Fibroblast of skin of left quadriceps (primary cell): Measurements from ENCODE around the gene CELF2.
"Not testable (repeated sequence)": the region's sequence is repeated elsewhere in the genome, so short reads cannot be mapped to it uniquely, and the experiment has no call there.

Experiments used
- DNase-seq, 2 experiments: peaks; one replicate each; pipeline ENCODE4 v3.0.0-alpha.2; 2013; ENCODE audit warnings: low read depth in 2 of 2

CELF2 gene

DNA sequence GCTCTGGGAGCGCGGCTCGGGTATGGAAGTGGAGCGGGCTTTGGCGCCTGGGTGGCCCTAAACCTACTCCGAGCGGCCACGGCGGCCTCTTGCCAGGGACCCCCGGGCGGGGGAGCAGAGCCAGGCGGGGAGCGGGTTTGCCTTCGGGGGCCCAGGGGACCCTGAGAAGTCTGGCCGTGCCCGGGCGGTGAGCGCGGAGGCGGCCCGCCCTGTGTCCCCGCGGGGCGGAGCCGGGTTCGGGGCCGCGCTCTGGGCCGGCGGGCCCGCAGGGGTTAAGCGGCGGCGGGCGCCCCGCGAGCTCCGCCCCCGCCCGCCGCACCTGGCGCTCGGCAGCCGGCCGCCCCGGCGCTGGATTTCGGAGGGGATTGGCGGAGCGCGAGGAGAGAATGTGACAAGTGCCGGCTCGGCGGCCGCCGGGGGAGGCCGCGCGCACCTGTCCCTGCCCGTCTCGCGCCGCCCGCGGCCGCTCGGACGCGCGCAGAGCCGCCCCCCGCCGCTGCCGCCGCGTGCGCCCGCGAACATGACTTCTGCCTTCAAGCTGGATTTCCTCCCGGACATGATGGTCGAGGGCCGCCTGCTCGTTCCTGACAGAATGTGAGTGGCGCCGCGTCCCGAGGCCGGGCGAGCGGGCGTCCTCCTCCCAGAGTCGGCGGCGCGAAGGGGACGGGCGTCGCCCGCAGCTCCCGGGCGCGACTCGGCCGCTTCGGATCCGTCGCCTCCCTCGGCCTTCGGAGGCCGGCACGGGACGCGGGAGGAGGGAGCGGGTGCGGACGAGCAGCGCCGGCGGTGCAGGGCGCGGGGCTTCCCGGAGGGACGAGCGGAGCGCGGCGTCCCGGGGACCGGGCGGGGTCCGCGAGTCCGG, at the start of gene CELF2:
Gene CELF2, plus strand, starts transcription at position 303 of the 862 bp plus-strand sequence. Its CDS starts 218 bp downstream, at position 521.
- DNase-seq, result no peak

DNA sequence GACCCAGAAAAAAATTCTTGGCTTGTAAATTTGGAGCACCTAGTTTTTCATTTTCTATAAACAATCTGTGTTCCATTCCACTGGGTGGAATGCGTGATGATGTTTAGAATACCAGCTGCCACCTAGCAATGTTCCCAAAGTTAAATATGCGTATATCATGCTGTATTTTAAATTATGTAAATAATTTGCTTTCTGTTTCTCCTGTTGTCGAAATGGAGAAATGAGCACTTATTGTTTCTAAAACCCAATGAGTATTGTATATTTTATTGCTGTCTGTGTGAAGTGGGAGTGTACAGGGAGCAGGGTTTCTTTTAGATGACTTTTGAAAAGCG, 49.4 kb upstream of the CELF2 start:
- no peak for DNase-seq

DNA sequence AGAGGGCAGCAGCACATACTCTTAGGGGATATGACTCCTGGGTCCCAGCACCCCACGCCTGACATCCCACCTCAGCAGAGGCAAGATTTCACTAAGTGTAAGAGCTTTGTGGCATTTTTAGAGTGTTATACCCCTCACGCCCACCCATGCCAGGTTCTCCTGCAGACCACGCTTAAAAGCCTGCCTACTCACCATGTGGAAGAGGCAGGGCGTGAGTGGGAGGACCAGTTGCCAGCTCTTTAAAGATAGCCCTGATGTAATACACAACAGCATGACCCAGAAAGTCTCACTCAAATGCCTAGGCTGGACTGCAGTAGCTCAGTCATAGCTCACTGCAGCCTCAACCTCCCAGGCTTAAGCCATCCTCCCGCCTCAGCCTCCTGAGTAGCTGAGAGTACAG, 44.4 kb upstream of the CELF2 start:
- no peak for DNase-seq

DNA sequence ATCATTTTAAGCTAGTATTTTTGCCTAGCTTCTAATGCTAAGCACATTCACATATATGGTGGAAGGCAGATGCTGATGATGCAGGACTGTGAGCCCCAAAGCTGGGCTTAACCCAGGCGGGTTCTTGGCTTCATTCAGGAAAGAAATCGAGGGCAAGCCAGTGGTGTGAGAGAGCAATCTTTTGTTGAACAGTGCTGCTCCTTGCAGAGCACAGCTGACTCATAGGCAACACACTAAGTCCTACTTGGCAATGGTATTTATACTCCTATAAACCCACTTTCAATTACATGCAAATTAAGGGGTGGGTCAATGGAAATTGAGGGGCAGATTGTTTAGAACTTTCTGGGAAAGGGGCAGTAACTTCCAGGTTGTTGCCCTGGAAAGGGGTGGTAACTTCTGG, 42.0 kb upstream of the CELF2 start:
- DNase-seq, result no peak

DNA sequence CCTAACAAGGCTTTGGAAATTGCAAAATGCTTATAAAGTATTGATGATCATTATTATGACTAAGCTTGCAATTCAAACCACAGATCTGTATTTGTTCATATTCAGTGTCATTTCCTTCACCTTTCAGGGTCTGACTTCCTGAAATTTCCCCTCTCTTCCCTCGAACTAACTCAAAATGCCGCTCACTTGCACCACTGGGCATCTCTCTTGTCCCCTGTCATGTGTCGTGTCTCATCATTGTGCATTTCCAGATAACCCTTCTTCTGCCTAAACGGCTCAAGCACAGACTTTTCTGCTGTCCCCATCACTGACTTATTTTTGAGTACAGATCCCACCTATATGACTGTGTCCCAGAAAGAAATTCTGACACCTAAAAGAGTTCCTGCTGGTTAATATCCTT, 41.0 kb upstream of the CELF2 start:
- DNase-seq, result no peak

DNA sequence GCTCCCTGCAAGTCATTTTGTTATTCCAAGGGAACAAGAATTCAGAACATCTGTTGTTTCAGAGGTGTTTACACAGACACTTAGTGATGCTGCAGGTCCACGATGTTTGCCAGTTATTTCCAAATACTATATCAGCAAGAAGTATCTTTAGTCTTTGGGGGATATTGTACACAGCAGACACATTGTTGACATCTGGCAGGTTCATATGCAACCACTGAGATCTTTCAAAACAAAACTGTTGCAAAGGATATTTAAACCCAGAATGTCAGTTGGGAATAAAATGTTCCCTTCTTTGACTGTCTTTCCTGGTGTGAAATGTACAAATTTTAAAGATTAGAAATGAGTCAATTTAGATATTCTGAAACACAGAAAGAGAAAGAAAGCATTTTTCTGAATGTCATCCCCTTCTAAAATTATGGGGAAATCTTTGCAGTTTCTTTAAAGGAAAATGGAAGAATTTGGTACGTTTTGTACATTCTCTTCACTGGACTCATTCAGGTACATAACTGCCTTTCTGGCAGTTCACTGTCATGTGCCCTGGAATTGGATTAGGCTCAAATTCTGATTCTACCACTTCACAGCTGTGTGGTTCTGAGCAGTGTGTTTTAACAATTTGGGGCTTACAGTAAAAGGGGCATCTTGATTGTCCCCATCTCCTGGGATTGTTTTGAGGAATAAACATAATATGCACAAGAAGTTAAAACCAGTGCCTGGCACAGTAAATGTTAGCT, 40.3 kb upstream of the CELF2 start:
- DNase-seq, result no peak

DNA sequence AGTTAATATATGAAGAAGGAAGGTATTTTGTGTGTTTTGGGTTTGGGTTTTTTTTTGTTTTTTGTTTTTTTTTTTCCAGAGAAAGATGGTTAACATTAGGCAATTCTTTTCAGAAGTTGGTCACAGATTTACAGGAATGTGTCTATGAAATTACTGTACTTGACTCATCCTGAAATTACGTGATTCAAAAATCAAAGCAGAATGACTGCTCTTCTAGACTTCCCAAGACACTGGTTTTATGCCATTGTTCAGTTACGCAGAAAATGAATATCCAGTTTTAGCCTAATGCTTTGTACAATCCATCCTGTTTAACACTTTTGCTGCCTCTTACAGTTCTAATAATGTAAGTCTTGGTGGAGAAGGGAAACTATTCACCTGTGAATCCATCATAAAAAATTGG, 39.7 kb upstream of the CELF2 start:
- peak; percentile 38 to 40 for DNase-seq

DNA sequence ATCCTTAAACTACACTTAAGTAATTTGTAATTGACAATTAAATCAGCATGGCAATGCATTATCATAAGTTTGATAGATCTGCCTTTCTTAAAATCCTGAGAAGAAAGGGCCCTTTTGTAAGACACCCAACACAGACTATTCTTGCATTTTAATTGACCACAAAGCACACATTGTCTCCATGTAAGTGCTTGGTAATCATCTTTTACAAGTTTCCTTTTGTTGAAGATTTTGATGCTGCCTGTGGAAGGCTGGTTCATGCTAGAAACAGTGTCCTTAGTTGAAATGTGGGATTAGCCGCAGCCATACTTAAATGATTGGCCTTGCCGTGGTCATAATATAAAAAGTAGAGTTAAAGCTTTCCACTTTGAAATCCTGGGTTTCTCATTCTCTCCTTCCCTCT, 32.3 kb upstream of the CELF2 start:
- DNase-seq, result no peak

DNA sequence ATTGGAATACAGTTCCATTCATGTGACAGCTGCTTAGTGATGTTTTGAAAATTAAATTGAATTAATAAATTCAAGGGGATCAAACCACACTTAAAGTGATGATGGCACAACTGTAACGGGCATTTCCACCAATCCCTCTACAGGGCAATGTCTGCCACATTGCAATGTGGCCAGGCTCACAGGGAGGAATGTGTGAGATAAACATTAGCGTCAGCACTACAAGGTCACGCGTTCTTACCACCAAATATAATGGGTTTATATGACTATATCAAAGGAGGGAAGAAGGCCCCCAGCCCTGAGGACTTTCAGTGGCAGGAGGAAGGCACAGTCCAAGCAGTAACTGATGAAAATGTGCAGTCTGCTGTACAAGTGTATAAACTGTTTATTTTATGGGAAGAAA, 31.1 kb upstream of the CELF2 start:
- DNase-seq, result no peak

DNA sequence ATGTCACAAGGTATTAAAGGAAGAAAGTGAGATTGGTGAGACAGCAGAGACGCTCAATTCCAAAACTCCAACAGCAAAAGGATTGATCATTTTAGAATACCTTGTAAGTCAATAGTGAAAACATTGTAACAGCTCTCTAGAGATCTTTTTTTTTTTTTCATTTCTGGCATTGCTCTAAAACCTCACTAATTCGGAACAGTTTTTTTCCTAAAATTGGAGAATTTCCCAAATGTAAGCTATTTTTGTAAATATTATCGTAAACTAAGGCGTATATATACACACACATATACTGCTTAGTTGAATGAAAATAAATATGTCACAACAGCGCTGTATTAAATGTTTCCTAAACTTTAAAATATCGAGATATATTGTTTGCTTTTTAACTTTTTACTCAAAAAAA, 30.6 kb upstream of the CELF2 start:
- DNase-seq, result no peak

DNA sequence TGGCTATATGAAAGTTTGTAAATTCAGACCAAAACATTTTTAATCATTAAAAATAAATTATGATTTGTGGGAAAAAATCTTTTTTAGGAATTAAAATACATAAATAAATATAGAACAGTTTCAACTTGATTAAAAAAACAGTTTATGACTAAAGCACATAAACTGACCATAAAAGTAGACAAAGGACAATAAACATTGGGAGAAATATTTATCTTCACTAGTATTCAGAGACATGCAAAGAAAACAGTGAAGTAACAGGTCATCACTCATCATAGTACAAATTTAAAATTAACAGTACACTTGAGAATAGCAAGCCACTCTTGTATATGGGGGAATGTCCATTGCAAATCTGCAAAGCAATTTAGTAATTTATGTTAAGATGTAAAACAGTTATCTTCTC, 28.0 kb upstream of the CELF2 start:
- DNase-seq, result no peak

DNA sequence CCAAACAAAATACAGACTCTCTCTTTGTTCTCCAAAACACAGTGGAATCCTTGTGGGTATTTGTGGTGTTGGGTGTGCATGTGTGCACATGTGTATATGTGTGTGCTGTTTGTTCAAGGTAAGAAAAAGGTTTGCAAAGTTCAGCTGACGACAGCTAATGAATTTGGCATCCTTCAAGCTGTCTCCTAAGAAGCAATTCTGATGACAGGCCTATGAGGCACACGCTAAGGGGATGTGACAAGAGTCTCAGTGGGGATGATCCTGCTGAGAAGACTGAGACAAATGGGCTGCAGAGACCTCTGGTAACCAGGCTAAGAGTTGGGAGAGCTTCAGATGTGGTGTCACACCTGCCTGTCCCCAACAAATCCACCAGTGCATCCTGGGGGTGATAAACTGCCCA, 26.5 kb upstream of the CELF2 start:
- no peak for DNase-seq

DNA sequence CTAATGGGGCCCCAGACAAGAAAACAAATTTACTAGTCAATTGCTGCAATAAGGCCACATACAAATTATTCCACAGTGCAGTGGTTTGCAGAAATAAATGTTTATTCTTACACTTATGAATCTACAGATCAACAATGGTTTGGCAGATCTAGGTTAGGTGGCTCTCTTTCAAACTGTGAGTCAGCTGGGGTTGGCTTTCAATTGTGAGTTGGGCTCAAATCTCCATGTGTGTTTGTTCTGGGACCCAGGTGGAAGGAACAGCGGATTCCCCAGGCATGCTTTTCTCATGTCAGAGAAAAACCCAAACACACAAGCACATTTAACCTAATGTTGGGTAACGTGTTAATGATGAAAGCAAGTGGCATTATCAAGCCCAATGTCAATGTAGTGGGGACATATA, 25.6 kb upstream of the CELF2 start:
- no peak for DNase-seq

DNA sequence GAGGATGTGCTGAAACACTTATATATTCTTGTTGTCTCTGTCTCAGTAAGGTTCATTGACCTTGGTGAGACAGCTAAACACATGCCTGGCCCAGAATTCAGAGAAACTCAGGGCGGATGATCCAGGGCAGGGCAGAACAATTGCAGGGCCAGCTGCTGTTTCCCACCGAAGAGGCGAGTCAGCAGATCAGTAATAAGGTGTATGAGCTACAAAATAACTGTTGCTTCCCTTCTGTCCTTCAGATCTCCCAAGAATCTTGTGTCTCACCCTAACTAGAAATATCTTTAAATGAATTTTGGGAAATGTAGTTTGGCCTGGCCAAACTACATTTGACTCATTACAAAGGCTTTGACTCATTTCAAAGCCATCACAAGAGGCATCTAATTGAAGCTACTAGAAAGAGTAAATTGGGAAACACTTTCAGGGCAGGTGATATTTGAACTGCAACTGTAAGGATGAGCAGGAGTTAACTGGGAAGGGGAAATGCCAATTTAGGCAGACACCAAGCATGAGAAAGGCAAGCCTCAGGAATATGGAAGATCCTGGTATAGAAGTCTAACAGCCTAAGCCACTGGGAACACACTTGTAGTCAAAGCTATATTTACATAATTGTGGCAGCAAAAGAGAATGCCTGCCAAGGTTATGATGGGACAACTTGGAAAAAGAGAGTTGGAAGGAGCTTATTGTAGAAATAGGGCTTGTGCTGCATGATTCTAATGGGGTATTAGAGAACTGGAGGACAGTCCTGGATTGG, 24.5 kb upstream of the CELF2 start:
- no peak for DNase-seq

DNA sequence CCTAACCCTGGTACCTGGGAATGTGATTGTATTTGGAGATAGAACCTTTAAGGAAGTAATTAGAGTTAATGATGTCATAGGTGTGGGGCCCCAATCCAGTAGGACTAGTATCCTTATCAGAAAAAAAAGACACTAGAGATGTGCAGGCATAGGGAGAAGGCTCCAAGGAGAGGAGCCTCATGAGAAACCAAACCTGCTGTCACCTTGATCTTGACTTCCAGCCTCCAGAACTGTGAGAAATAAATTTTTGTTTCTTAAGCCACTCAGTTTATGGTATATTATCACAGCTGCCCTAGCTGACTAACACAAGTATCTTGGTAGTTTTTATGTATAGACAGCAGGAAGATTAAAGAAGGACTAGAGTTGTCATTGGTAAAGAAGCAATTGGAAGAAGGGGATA, 23.9 kb upstream of the CELF2 start:
- DNase-seq, result no peak

DNA sequence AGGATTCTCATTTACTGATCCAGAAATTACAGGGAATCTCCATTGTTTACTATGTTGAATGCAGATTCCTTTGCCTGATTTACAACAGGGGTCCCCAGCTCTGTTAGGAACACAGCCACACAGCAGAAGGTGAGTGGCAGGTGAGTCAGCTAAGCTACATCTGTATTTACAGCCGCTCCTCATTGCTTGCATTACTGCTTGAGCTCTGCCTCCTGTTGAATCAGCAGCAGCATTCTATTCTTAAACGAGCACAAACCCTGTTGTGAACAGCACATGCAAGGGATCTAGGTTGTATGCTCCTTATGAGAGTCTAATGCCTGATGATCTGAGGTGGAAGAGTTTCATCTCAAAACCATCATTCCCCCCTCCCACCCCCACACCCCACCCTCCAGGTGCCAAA, 23.3 kb upstream of the CELF2 start:
- no peak for DNase-seq

DNA sequence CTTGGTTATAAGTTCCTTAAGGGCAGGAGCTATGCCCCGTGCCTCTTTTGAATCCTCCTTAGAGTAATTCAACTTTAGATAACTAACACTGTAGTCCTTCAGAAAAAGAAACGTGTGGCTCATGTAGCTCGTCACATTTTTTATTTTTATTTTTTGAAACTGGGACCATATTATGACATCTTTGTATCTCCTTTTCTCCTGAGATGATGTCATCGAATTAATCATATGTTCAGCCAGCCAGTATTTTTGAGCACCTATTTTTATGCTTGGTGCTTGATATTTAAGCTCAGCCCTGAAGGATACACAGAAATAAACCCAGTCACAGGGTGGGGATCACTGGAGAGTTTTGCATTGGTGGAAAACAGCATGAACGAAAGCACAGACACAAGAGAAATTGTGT, 22.6 kb upstream of the CELF2 start:
- no peak for DNase-seq

DNA sequence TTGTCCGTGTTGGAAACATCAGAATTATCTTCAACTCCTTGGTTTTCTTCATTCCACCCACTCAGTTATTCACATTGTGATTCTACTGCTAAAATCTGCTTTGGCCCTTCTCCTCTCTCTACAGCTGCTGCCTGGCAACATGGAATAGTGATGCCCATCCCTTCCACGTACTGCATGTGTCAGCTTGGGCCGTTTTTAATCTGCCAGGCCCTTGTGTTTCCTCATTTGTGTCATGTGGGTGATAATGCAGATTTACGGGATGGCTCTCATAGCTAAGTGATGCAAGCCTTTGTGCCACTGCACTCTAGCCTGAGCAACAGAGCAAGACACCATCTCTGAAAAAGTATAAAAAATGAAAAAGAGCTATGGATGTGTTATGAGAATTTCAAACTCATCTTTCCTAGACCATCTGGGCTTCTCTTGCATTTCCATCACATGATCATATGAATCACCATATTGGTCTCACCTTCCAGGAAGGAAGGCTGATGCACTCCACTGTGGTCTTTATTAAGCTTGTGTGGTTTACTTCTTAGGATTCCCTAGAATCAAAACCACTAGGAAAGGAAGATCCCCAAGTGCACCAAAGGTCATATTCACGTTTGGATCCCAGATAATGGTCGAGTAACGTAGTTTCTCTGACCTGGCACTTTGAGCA, 20.6 kb upstream of the CELF2 start:
- DNase-seq, result no peak

DNA sequence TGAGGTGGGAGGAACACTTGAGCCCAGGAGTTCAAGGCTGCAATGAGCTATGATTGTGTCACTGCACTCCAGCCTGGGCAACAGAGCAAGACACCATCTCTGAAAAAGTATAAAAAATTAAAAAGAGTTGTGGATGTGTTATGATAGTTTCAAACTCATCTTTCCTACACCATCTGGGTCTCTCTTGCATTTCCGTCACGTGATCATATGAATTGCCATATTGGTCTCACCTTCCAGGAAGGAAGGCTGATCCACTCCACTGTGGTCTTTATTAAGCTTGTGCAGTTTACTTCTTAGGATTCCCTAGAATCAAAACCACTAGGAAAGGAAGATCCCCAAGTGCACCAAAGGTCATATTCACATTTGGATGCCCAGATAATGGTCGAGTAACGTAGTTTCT, 18.2 kb upstream of the CELF2 start:
- DNase-seq, result not testable (repeated sequence)

DNA sequence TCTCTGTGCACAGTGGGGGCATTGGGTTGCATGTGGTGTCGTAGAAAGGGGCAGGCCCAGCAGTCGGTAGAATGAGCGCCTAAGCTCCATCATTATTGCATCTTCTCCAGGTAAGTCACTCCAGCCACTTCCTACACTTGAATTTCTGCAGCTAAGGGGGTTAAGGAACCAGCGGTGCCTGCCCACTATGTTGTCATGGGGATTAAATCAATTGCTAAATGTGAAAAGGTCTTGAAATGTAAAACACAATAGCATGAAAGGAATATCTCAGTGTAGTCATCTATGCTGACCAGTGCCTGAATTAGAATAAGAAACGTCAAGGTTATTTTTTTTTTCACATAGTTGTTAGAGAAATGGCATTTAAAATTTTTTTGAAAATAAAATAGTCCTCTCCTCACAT, 15.2 kb upstream of the CELF2 start:
- DNase-seq, result no peak

DNA sequence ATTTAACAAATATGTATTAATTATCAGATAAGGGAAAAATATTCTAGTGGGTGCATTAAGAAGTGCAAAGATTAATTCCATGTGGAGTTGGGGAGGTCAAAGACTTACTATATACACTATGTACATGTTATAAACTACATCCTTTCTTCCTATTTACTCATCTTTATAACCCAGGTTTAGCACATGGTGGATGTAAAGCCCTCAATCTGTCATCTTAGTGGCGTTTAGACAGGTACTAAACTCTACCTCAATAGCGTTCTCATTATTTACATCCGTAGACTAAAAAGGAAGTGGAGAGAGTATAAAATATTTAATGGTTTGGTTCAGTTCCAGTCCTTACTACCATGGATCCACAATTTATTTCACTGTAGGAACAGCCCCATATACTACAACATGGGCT, 14.8 kb upstream of the CELF2 start:
- DNase-seq, result no peak

DNA sequence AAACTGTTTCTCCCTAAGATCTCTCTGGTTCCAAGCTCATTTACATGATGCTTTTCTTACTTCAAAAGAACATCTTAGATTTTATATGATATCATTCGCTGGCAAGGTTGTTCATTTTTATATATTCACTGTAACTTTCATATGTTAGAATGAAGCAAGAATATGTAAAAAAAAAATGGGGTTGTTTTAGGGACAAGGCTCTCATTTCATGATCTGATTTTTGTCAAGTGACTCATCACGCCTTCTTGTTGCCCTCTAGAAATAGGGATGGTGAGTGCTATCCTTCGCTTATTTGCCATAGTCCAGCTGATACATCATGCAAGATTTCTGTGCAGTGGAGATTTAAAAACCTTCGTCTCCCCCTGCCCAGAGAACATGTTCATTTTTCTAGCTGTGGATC, 14.0 kb upstream of the CELF2 start:
- peak; percentile 18 to 26 for DNase-seq
